Gastroesophageal sphincter (tissue), 4 donors: ENCODE results near the gene THSD7A. TPM values are rescaled to one million over a fixed set of nuclear protein-coding genes. Genes with fewer than 3 reads are reported as not detected.

ENCODE experiments used
- ATAC-seq: fragments of 150-250 bp; one replicate; pipeline ENCODE4 v1.9.1; 2016; ENCODE audit warnings: mild to moderate bottlenecking, moderate library complexity
- H3K27ac ChIP-seq, 4 donors: fragments of 200-600 bp; sonication (generic) in 3 of 4; 1 replicate in 3 of 4; 2 replicates in 1 of 4; pipeline ENCODE4 v1.5.1; 2016 to 2019
- H3K27me3 ChIP-seq: fragments of 200-600 bp; sonication (generic); one replicate; pipeline ENCODE4 v1.5.1; 2019
- H3K36me3 ChIP-seq, 2 donors: fragments of 200-600 bp; sonication (generic); one replicate each; pipeline ENCODE4 v1.5.1; 2019; ENCODE audit warnings: control low read depth in 1 of 2
- H3K4me1 ChIP-seq, 3 donors: fragments of 200-600 bp; sonication (generic); 1 replicate in 2 of 3; 2 replicates in 1 of 3; pipeline ENCODE4 v1.5.1; 2016 to 2019; ENCODE audit warnings: control low read depth in 2 of 3
- H3K4me3 ChIP-seq, 2 donors: fragments of 200-600 bp; sonication (generic); one replicate each; pipeline ENCODE4 v1.5.1; 2019; ENCODE audit warnings: mild to moderate bottlenecking in 1 of 2, moderate library complexity in 1 of 2
- H3K9me3 ChIP-seq, 3 donors: fragments of 200-600 bp; sonication (generic); one replicate each; pipeline ENCODE4 v1.5.1; 2017 to 2019; ENCODE audit warnings: control low read depth in 2 of 3
- CTCF ChIP-seq, 4 experiments: fragments of 200-600 bp in 2 of 4; fragments of 450-650 bp in 2 of 4; sonication (generic) in 1 of 4; IDR thresholded peaks; one replicate each; pipeline ENCODE4 v1.5.1; 2017 to 2019; ENCODE audit warnings: antibody characterized with exemption in 4 of 4, mild to moderate bottlenecking in 2 of 4, moderate library complexity in 2 of 4
- EP300 ChIP-seq: sonication (generic); formaldehyde crosslinking; IDR thresholded peaks from one replicate; pipeline ENCODE4 v1.6.1; 2017; ENCODE audit warnings: antibody characterized with exemption, mild to moderate bottlenecking
- POLR2A ChIP-seq, 2 donors: fragments of 450-650 bp; IDR thresholded peaks; one replicate each; pipeline ENCODE4 v1.6.1; 2017; ENCODE audit warnings: antibody characterized with exemption in 2 of 2, mild to moderate bottlenecking in 2 of 2, moderate library complexity in 1 of 2
- POLR2AphosphoS5 ChIP-seq: sonication (generic); formaldehyde crosslinking; IDR thresholded peaks from one replicate; pipeline ENCODE4 v1.6.1; 2017; ENCODE audit warnings: antibody characterized with exemption
- WGBS, 2 donors: methylation state at CpG; one replicate each; pipeline ENCODE4 v1.1.5; 2018; ENCODE audit warnings: low coverage in 1 of 2; 5-methylcytosine and 5-hydroxymethylcytosine counted together
- total RNA-seq, 4 donors: library from RNA; depleted of rRNA; stranded (reverse); fragments of >200 nt; gene quantifications; one replicate each; pipeline ENCODE4 v1.1.0, GENCODE V29; 2016

Gene THSD7A
- total RNA-seq, 4 donors from 2014 or later = 2.9 to 6.2 (median 3.9) TPM

- Histone ChIP-seq H3K4me1 (no peaks in the 10 kb centered on the region), H3K9me3 (no peaks in the 10 kb centered on the region), H3K4me3 (no peak overlapping the region), H3K27me3 (no peaks in the 10 kb centered on the region), H3K27ac (no peak overlapping the region), H3K36me3 (no peaks in the 10 kb centered on the region)
- WGBS, 2 donors = 83 to 88% methylated on average over 5 to 7 of the region's 7 CpGs
- ATAC-seq = no peak
- no peak for TF ChIP-seq POLR2A (IDR thresholded peaks at IDR 0.05)
Observed at GRCh38 chr7:11779864-11780674, 51.9 kb downstream of the THSD7A start.

- no peak for TF ChIP-seq CTCF (IDR thresholded peaks at IDR 0.05)
- WGBS, 2 donors = 40 to 54% methylated on average over 2 of the region's 2 CpGs
- no peaks in the 10 kb centered on the region for H3K9me3 ChIP-seq
- no peak overlapping the region for H3K4me3 ChIP-seq
- no peak overlapping the region for H3K27ac ChIP-seq
- H3K4me1 ChIP-seq = no peaks in the 10 kb centered on the region
- no peak for ATAC-seq
- no peaks in the 10 kb centered on the region for H3K27me3 ChIP-seq
- no peaks in the 10 kb centered on the region for H3K36me3 ChIP-seq
Observed at GRCh38 chr7:11776039-11776438, 56.0 kb downstream of the THSD7A start.

- Histone ChIP-seq H3K4me3 (no peak overlapping the region), H3K9me3 (no peaks in the 10 kb centered on the region), H3K36me3 (no peaks in the 10 kb centered on the region), H3K4me1 (no peaks in the 10 kb centered on the region), H3K27me3 (no peaks in the 10 kb centered on the region), H3K27ac (no peak overlapping the region)
- TF ChIP-seq EP300 (no peak), POLR2A (IDR thresholded peaks at IDR 0.05) (no peak), POLR2AphosphoS5 (no peak), CTCF (IDR thresholded peaks at IDR 0.05) (no peak)
- ATAC-seq = no peak
- WGBS, 2 donors = 72 to 87% methylated on average over 2 of the region's 2 CpGs
Observed at GRCh38 chr7:11775401-11775800, 56.6 kb downstream of the THSD7A start.

- H3K36me3 ChIP-seq = no peaks in the 10 kb centered on the region
- H3K27me3 ChIP-seq = no peaks in the 10 kb centered on the region
- TF ChIP-seq POLR2A (IDR thresholded peaks at IDR 0.05) = no peak
- no peak for TF ChIP-seq POLR2AphosphoS5
- no peak for TF ChIP-seq CTCF (IDR thresholded peaks at IDR 0.05)
- no peak for TF ChIP-seq EP300
- no peaks in the 10 kb centered on the region for H3K4me1 ChIP-seq
- WGBS, 2 donors = 83 to 92% methylated on average over 5 of the region's 5 CpGs
- no peak overlapping the region for H3K27ac ChIP-seq
- H3K4me3 ChIP-seq = no peak overlapping the region
- no peaks in the 10 kb centered on the region for H3K9me3 ChIP-seq
- no peak for ATAC-seq
Observed at GRCh38 chr7:11768263-11768662, 63.7 kb downstream of the THSD7A start.

- H3K4me1 ChIP-seq = no peaks in the 10 kb centered on the region
- H3K9me3 ChIP-seq = no peaks in the 10 kb centered on the region
- H3K27me3 ChIP-seq = no peaks in the 10 kb centered on the region
- TF ChIP-seq EP300 = no peak
- TF ChIP-seq CTCF (IDR thresholded peaks at IDR 0.05) = no peak
- TF ChIP-seq POLR2AphosphoS5 = no peak
- 76 to 87% methylated on average over 3 of the region's 3 CpGs for WGBS, 2 donors
- no peak overlapping the region for H3K4me3 ChIP-seq
- no peak overlapping the region for H3K27ac ChIP-seq
- ATAC-seq = no peak
- no peaks in the 10 kb centered on the region for H3K36me3 ChIP-seq
Observed at GRCh38 chr7:11767148-11767547, 64.8 kb downstream of the THSD7A start.
